Sigmoid colon (tissue), 4 donors: ENCODE measurements around the gene FNDC3A.

Source experiments
- EP300 ChIP-seq, 4 donors: sonication (generic); formaldehyde crosslinking; IDR thresholded peaks; one replicate each; pipeline ENCODE4 v1.6.1; 2017; ENCODE audit warnings: antibody characterized with exemption in 4 of 4
- POLR2A ChIP-seq, 2 donors: fragments of 450-650 bp; IDR thresholded peaks; one replicate each; pipeline ENCODE4 v1.6.1; 2016; ENCODE audit warnings: antibody characterized with exemption in 2 of 2, mild to moderate bottlenecking in 2 of 2, moderate library complexity in 2 of 2

DNA sequence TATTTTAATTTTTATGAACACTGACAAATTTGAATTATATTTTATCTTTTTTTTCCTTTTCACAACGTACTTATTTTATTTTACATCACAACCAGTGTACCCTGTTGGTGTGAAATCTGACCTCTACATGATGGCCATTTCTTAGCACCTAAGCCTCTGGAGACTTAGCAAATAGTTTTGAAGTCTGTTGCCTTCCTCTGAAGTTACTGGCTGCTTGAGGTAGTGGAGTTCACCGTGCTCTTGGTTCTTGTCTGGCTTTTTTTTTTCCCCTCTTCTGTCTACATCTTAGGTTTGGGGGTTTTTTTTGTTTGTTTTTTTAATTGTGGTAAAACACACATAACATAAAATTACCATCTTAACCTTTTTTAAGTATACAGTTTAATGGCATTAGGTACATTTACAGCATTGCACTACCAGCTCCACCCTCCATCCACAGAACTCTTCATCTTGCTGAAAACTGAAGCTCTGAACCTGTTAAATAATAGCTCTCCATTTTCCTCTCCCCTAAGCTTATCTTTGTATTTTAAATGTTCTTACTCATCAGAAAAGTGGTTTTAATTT, 150.3 kb downstream of the FNDC3A start:
- TF ChIP-seq EP300 (IDR thresholded peaks at IDR 0.05): no peak
- TF ChIP-seq POLR2A (IDR thresholded peaks at IDR 0.05): no peak
